ENCODE data around the gene OGFR.

Gene OGFR, protein sequence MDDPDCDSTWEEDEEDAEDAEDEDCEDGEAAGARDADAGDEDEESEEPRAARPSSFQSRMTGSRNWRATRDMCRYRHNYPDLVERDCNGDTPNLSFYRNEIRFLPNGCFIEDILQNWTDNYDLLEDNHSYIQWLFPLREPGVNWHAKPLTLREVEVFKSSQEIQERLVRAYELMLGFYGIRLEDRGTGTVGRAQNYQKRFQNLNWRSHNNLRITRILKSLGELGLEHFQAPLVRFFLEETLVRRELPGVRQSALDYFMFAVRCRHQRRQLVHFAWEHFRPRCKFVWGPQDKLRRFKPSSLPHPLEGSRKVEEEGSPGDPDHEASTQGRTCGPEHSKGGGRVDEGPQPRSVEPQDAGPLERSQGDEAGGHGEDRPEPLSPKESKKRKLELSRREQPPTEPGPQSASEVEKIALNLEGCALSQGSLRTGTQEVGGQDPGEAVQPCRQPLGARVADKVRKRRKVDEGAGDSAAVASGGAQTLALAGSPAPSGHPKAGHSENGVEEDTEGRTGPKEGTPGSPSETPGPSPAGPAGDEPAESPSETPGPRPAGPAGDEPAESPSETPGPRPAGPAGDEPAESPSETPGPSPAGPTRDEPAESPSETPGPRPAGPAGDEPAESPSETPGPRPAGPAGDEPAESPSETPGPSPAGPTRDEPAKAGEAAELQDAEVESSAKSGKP

GRCh38 chr20:62804627-62805154 is at the start of gene OGFR:
Gene OGFR (plus strand): TSS chr20:62804835. CDS start chr20:62804860, 25 bp downstream.
- peak; percentile 56 for DNase-seq (ENCODE audit: low read depth)

- no peak for DNase-seq (ENCODE audit: low read depth)
These were observed 49.7 kb upstream of the OGFR start for GRCh38 chr20:62754991-62755356.

DNA sequence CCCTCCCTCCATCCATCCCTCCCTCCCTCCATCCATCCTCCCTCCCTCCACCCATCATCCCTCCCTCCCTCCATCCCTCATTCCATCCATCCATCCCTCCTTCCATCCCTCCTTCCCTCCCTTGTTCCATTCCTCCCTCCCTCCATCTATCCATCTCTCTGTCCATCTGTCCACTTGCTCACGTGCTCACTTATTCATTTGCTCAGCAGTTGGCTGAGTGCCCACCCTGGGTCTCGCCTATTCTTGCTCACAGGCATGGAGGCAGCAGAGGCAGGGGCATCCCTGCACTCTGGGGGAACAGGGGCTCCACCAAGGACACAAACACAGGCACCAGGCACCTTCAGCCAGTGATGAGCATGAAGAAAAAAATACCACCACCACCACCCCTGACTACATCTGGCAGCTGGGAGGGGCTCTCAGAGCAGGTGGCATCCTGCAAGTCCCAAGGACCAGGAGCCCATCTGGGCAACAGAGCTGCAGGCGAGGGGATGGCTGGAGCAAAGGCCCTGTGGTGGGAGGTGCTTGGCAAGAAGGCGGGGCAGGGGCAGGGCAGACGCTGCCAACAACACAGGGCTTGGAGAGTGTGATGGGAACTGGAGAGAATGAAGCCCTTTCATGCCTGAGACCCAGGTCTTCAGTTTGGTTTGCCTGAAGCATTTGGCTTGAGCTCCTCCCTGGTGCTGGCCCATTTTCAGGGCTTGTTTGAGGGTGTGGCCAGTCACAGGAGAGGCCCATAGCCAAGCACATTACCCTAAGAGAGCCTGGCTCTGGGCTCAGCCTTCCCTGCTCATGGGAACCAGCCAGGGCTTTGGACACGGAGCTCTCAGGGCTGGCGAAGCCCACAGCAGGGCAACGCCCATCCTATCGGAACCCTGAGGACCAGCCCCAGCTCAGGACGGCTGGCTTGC is 48.6 kb upstream of the OGFR start:
- no peak for DNase-seq (ENCODE audit: low read depth)

- DNase-seq (ENCODE audit: low read depth), result no peak
These were observed 46.3 kb upstream of the OGFR start for GRCh38 chr20:62758226-62758912.

- no peak for DNase-seq (ENCODE audit: low read depth)
These were observed 44.6 kb upstream of the OGFR start for GRCh38 chr20:62759981-62760431.

DNA sequence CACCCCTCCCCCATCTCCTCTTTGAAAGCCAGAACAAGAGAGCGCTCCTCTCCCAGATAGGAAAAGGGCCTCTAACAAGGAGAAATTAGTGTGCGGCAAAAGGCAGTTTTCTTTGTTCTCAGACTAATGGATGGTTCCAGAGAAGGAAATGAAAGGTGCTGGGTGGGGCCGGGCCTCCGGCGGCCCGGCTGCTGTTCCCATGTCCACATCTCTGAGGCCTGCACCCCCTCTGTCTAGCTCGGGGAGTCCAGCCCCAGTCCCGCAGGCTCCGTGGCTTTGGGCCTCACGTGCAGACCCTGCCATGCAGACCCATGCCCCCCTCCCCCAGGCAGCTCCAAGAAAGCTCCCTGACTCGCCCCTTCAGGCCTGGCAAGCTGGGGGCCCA is 44.2 kb upstream of the OGFR start:
- DNase-seq (ENCODE audit: low read depth), result no peak

DNA sequence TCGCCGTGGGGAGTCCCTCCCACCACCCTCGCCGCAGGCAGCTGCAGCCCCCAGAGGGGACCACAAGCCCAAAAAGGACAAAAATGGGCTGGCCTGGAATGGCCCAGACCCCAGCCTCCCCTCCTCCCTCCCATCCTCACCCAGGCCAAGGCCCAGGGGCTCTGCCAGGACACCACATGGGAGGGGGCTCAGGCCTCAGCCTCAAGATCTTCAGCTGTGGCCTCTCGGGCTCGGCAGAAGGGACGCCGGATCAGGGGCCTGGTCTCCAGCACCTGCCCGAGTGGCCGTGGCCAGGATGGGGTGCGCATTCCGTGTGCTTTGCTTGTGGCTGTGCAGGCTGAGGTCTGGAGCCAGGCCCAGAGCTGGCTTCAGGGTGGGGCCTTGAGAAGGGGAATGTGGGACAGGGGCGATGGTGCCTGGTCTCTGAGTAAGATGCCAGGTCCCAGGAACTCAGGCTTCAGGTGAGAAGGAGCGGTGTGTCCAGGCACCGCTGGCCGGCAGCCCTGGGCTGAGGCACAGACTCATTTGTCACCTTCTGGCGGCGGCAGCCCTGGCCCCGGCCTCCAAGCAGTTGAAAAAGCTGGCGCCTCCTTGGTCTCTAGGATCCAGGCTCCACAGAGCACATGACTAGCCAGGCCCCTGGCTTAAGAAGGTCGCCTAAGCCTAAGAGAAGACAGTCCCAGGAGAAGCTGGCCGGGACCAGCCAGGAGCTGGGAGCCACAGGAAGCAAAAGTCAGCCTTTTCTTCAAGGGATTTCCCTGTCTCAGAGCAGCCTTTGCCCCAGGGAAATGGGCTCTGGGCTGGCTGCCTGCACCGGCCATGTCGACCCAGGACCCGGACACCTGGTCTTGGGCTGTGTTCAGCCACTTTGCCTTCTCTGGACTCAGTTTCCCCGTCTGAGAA is 43.5 kb upstream of the OGFR start:
- no peak for DNase-seq (ENCODE audit: low read depth)

- no peak for DNase-seq (ENCODE audit: low read depth)
These were observed 42.9 kb upstream of the OGFR start for GRCh38 chr20:62761759-62762131.

DNA sequence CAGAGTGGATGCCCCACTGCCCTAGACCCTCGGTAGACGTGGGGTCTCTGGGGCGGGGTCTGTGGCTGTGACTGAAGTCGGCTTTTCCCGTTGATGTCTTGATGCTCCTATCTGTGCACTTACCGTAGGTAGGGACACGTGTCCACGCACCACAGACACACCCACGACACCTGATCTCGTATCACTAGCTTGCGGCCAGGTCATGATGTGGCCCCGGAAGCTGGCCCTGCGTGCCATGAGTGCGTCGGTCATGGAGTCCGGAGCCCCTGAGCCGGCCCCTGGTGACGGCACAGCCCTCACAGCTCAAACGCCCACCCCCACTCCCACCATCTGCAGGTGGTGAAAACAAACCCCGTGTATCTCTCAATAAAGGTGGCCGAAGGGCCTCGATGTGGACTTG is 42.3 kb upstream of the OGFR start:
- DNase-seq (ENCODE audit: low read depth), result no peak

GRCh38 chr20:62762801-62763368 is 41.8 kb upstream of the OGFR start:
- DNase-seq (ENCODE audit: low read depth), result no peak

- no peak for DNase-seq (ENCODE audit: low read depth)
These were observed 41.2 kb upstream of the OGFR start for GRCh38 chr20:62763404-62763803.

DNA sequence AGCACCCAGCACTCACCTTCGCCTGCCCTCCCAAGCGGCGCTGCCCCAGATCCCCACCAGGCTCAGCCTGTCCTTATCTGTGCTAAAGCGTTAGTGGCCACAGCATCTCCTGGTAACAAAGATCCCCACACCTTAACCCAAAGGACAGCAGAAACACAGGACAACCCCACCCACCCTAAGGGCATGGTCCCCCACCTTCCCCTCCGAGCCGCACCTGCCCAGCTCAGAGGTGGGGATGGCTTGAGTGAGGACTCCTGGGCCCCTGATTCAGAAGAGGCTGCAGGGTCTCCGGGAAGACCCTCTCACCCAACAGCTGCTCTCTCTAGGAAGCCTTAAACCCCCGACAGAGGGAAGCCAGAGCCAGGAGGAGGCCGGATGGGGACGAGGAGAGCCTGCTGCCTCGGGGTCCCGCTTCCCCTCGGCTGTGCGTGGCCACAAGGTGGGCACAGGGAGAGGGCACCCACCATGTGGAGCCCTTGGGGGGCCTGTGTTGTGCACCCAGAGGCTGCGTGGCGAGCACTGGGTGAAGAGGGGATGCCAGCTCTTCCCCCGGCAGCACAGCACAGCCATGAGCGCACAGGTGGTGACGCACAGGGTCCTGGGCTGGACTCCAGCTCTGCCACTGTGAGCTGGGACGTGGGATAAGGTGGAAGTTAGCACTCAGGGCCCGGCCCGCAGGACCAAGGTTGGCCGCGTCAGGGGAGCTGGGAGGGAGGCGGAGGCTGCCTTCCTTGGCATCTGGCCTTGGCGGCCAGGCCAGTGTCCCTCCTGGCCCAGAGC is 40.3 kb upstream of the OGFR start:
- DNase-seq (ENCODE audit: low read depth), result no peak

DNA sequence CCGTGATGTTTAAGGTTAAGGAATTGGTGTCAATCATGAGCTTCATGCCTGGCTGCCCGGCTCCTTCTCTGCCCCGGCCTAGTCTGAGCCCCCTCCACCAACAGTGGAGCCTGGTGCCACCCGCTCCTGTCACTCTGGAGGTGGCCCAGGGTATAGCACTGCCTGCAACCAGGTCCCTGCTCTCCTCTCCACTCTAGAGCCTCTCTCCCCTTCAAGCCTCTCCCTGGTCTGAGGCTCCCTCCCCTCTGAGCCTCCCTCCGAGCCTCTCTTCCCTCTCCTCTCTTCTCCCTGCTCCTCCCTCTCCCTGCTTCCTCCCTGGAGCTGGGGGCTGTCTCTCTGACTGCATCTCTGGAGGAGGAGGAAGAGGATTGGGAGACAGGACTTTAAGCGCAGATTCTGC is 39.6 kb upstream of the OGFR start:
- DNase-seq (ENCODE audit: low read depth), result no peak

DNA sequence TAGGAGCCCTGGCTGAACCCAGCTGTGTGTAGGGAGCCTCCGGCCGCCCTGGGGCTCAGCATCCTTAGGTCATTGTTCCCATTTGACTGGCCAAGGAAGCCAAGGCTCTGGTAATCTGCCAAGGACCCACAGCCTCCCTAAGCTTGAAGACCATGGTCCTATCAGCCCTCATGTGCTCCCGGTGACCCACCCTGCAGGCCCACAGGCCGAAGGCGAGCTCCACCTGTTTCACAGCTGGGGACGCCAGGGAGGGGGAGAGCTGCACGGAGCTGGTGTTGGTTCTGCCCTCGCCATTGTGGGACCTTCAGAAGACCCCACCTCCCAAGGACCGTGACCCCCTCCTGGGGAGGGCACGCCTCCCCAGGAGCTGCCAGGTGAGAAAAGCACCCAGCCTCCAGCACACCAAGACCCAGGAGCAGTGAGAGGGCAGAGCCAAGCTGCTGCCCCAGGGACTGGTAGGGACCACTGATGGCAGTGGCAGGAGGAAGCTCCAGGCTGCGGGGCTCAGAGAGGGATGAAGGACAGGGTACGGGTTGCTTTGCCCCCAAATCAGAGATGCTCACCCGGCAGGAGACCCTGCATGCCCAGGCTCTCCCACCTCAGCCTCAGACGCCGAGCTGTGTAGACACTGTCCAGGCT is 39.1 kb upstream of the OGFR start:
- no peak for DNase-seq (ENCODE audit: low read depth)

GRCh38 chr20:62766071-62766450 is 38.6 kb upstream of the OGFR start:
- DNase-seq (ENCODE audit: low read depth), result no peak

DNA sequence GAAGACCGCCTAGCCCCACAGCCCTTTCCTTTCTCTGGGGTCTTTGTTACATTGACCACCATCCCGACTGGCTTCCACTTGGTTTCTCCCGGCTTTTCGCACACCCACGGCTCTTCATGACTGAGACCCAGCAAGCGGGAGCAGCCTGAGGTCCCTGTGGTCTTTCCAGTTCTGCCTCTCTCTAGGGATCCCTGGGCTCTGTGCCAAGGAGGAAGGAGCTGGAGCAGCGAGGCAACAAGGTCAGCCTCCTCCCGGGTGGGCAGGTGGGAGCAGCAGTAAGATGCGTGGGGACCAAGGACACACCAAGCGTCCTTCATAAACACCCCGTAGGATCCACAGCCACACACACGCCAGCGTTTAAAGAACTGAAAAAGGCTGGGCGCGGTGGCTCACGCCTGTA is 37.9 kb upstream of the OGFR start:
- no peak for DNase-seq (ENCODE audit: low read depth)

DNA sequence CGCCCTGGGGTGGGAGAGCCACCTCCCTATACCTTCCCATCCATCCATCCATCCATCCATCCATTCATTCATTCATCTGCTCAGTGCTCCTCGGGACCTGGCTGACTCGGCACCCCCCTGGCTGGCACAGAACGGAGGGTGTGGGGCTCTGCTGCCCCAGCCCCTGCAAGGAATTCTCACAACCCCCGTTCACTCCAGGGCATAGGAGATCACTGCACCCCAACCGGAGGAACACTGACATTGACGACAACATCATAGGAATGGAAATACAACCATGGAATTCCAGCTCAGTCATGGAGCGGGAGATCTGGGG is 36.4 kb upstream of the OGFR start:
- DNase-seq (ENCODE audit: low read depth), result no peak

- no peak for DNase-seq (ENCODE audit: low read depth)
These were observed 35.9 kb upstream of the OGFR start for GRCh38 chr20:62768551-62769287.

All from activated T-cell treated with anti-CD3 and anti-CD28 coated beads for 24 hours (primary cell).